ENCODE data around the gene SLC25A19.

Gene SLC25A19

DNA sequence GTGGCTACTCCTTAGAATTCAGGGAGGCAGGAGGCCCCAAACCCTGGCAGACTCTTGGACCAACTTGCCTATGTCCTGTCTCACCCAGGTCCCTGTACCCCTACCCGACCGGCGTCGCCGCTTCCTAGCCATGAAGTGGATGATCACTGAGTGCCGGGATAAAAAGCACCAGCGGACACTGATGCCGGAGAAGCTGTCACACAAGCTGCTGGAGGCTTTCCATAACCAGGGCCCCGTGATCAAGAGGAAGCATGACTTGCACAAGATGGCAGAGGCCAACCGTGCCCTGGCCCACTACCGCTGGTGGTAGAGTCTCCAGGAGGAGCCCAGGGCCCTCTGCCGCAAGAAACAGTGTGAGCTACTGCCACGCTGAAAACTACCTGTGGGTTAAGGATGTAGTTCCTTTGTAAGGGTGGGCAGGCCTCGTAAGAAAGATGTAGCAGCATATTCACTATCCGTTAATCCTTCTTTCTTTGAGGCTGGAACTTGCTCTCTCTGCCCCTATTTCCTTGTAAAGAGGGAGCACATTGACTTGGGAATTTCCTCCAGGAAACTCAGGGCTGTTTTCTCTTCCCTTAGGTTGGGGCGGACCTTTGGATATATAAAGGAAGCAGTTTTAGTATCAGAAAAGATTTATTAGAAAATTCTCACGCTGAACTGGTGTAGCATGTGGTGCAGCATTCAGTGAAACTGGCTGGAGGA is 23.5 kb downstream of the SLC25A19 start:
- no peak overlapping the region for H3K9ac ChIP-seq (ENCODE audit: low read depth, low read length, poor library complexity, severe bottlenecking)
- no peaks in the 10 kb centered on the region for H3K9me3 ChIP-seq (ENCODE audit: insufficient read depth, low read depth, low read length)
- H4K20me1 ChIP-seq (ENCODE audit: insufficient read depth, low read length, poor library complexity, severe bottlenecking), result peaks cover 4% of the 10 kb centered on the region
- H3K36me3 ChIP-seq (ENCODE audit: insufficient read depth, low read length), result peaks cover 16% of the 10 kb centered on the region; the same call in 1 of the 2 replicates
- H3K4me2 ChIP-seq (ENCODE audit: low read depth, low read length, poor library complexity, severe bottlenecking), result no peak overlapping the region
- H2AFZ ChIP-seq (ENCODE audit: low read length), result no peak overlapping the region
- H3K4me3 ChIP-seq (ENCODE audit: low read length, poor library complexity, severe bottlenecking), result no peak overlapping the region
- no peaks in the 10 kb centered on the region for H3K27me3 ChIP-seq (ENCODE audit: insufficient read depth, low read length, poor library complexity, severe bottlenecking)
- H3K9me2 ChIP-seq (replicated peaks; ENCODE audit: low read depth, low read length), result no peaks in the 10 kb centered on the region
- peaks cover 41% of the 10 kb centered on the region for H3K79me2 ChIP-seq (ENCODE audit: insufficient read depth, low read length)
- H3F3A ChIP-seq (ENCODE audit: low read depth), result no peaks in the 10 kb centered on the region
- peaks cover 22% of the 10 kb centered on the region for H3K4me1 ChIP-seq (ENCODE audit: insufficient read depth, low read length, poor library complexity, severe bottlenecking)
- TF ChIP-seq EZH2phosphoT487 (IDR thresholded peaks at IDR 0.05; ENCODE audit: borderline replicate concordance), result no peak
- TF ChIP-seq, protein P1, sequence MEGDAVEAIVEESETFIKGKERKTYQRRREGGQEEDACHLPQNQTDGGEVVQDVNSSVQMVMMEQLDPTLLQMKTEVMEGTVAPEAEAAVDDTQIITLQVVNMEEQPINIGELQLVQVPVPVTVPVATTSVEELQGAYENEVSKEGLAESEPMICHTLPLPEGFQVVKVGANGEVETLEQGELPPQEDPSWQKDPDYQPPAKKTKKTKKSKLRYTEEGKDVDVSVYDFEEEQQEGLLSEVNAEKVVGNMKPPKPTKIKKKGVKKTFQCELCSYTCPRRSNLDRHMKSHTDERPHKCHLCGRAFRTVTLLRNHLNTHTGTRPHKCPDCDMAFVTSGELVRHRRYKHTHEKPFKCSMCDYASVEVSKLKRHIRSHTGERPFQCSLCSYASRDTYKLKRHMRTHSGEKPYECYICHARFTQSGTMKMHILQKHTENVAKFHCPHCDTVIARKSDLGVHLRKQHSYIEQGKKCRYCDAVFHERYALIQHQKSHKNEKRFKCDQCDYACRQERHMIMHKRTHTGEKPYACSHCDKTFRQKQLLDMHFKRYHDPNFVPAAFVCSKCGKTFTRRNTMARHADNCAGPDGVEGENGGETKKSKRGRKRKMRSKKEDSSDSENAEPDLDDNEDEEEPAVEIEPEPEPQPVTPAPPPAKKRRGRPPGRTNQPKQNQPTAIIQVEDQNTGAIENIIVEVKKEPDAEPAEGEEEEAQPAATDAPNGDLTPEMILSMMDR (conservative IDR thresholded peaks at IDR 0.05; ENCODE audit: low read length), result no peak

DNA sequence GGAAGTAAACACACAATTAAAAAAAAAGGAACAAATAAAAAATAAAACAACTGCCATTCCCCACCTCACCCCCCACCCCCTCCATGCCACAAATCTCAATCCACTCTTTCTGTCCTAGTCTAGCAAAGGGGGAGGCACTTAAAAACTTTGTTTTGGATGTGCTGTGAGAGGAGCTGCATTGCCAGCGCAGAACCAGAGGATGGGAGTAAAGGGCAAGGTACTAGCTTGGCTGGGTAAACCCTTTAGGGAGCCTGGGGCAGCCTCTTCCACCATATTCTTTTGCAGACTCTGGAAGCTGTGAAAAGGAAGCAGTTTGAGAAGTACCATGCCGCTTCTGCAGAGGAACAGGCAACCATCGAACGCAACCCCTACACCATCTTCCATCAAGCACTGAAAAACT is 26.2 kb downstream of the SLC25A19 start:
- no peak for TF ChIP-seq EZH2phosphoT487 (IDR thresholded peaks at IDR 0.05; ENCODE audit: borderline replicate concordance)
- TF ChIP-seq, protein P1 (conservative IDR thresholded peaks at IDR 0.05; ENCODE audit: low read length), result 0 out of 2 replicates have a peak, but pooled peaks have one; percentile 18

DNA sequence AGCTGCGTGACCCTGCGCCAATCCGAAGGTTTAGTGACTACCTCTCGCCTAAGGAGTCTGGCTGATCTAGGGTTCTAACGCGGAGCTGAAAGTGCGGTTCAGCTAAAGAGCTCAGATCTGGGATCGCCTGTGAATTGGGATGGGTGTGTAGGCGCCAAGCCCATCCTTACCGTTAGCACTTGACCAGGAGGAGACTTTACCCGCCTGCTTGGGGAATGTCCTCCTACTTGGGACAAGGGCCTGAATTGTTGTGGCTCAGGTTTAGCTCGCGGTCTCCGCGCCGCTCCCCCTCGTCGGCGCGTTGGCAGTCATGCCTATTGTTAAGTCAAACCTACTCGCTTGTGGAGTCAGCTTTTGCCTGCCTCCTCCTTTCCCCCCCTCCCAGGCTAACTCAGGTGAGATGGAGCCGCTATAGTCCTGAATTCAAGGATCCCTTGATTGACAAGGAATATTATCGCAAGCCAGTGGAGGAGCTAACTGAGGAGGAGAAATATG is 27.1 kb downstream of the SLC25A19 start:
- Histone ChIP-seq H2AFZ (ENCODE audit: low read length) (peak overlapping the region; percentile 82), H3K9me2 (replicated peaks; ENCODE audit: low read depth, low read length) (no peaks in the 10 kb centered on the region), H3K79me2 (ENCODE audit: insufficient read depth, low read length) (peaks cover 53% of the 10 kb centered on the region), H3F3A (ENCODE audit: low read depth) (no peaks in the 10 kb centered on the region), H3K27me3 (ENCODE audit: insufficient read depth, low read length, poor library complexity, severe bottlenecking) (no peaks in the 10 kb centered on the region), H3K4me2 (ENCODE audit: low read depth, low read length, poor library complexity, severe bottlenecking) (peak overlapping the region; percentile 84), H3K9me3 (ENCODE audit: insufficient read depth, low read depth, low read length) (no peaks in the 10 kb centered on the region), H4K20me1 (ENCODE audit: insufficient read depth, low read length, poor library complexity, severe bottlenecking) (peaks cover 13% of the 10 kb centered on the region), H3K9ac (ENCODE audit: low read depth, low read length, poor library complexity, severe bottlenecking) (peak overlapping the region; percentile 94), H3K4me1 (ENCODE audit: insufficient read depth, low read length, poor library complexity, severe bottlenecking) (peaks cover 22% of the 10 kb centered on the region), H3K36me3 (ENCODE audit: insufficient read depth, low read length) (peaks cover 16% of the 10 kb centered on the region; the same call in 1 of the 2 replicates), H3K4me3 (ENCODE audit: low read length, poor library complexity, severe bottlenecking) (peak overlapping the region; percentile 93)
- TF ChIP-seq, protein P1 (conservative IDR thresholded peaks at IDR 0.05; ENCODE audit: low read length), result no peak
- TF ChIP-seq EZH2phosphoT487 (IDR thresholded peaks at IDR 0.05; ENCODE audit: borderline replicate concordance), result no peak

More for the DNA sequence above, 26.2 kb downstream of the SLC25A19 start:
- H3K79me2 ChIP-seq (ENCODE audit: insufficient read depth, low read length), result peaks cover 52% of the 10 kb centered on the region
- peaks cover 22% of the 10 kb centered on the region for H3K4me1 ChIP-seq (ENCODE audit: insufficient read depth, low read length, poor library complexity, severe bottlenecking)
- H3K9me2 ChIP-seq (replicated peaks; ENCODE audit: low read depth, low read length), result no peaks in the 10 kb centered on the region
- no peaks in the 10 kb centered on the region for H3K9me3 ChIP-seq (ENCODE audit: insufficient read depth, low read depth, low read length)
- no peaks in the 10 kb centered on the region for H3F3A ChIP-seq (ENCODE audit: low read depth)
- H3K9ac ChIP-seq (ENCODE audit: low read depth, low read length, poor library complexity, severe bottlenecking), result peak overlapping the region; percentile 94
- peaks cover 13% of the 10 kb centered on the region for H4K20me1 ChIP-seq (ENCODE audit: insufficient read depth, low read length, poor library complexity, severe bottlenecking)
- peak overlapping the region; percentile 93 for H3K4me3 ChIP-seq (ENCODE audit: low read length, poor library complexity, severe bottlenecking)
- H3K27me3 ChIP-seq (ENCODE audit: insufficient read depth, low read length, poor library complexity, severe bottlenecking), result no peaks in the 10 kb centered on the region
- no peak overlapping the region for H2AFZ ChIP-seq (ENCODE audit: low read length)
- peaks cover 16% of the 10 kb centered on the region; the same call in 1 of the 2 replicates for H3K36me3 ChIP-seq (ENCODE audit: insufficient read depth, low read length)
- H3K4me2 ChIP-seq (ENCODE audit: low read depth, low read length, poor library complexity, severe bottlenecking), result peak overlapping the region; percentile 84

Data from Loucy (cell line).